Tibial artery (tissue), 4 donors: ENCODE data around the gene ROBO1.

Experiments used
- DNase-seq, 2 donors: peaks; one replicate each; pipeline ENCODE4 v3.0.0-alpha.2; 2019
- H3K27ac ChIP-seq, 2 donors: fragments of 200-600 bp; sonication (generic) in 1 of 2; 1 replicate in 1 of 2; 2 replicates in 1 of 2; pipeline ENCODE4 v1.5.1; 2018 to 2019; ENCODE audit warnings: mild to moderate bottlenecking in 1 of 2
- H3K27me3 ChIP-seq, 2 donors: fragments of 200-600 bp; sonication (generic) in 1 of 2; one replicate each; pipeline versions ENCODE4 v1.5.1 to v1.6.0; 2016 to 2019
- H3K36me3 ChIP-seq, 3 donors: fragments of 200-600 bp; sonication (generic) in 2 of 3; one replicate each; pipeline ENCODE4 v1.5.1; 2016 to 2019; ENCODE audit warnings: mild to moderate bottlenecking in 2 of 3
- H3K4me1 ChIP-seq, 4 donors: fragments of 200-600 bp; sonication (generic) in 2 of 4; 1 replicate in 3 of 4; 2 replicates in 1 of 4; pipeline ENCODE4 v1.5.1; 2016 to 2019
- H3K4me3 ChIP-seq, 2 donors: fragments of 200-600 bp; sonication (generic) in 1 of 2; 1 replicate in 1 of 2; 2 replicates in 1 of 2; pipeline ENCODE4 v1.5.1; 2018 to 2019; ENCODE audit warnings: mild to moderate bottlenecking in 2 of 2
- H3K9me3 ChIP-seq, 3 donors: fragments of 200-600 bp; sonication (generic) in 1 of 3; one replicate each; pipeline ENCODE4 v1.5.1; 2016 to 2019
- CTCF ChIP-seq, 2 experiments: fragments of 200-600 bp in 1 of 2; fragments of 450-650 bp in 1 of 2; IDR thresholded peaks; one replicate each; pipeline ENCODE4 v1.5.1; 2017 to 2019; ENCODE audit warnings: antibody characterized with exemption in 2 of 2, mild to moderate bottlenecking in 1 of 2, moderate library complexity in 1 of 2
- intact Hi-C: fragments of 100-400 bp; cut with DNase I; formaldehyde crosslinking; loops from one replicate; pipeline ENCODE4 v1.15.0; 2023; ENCODE audit warnings: low total_unique reads

ROBO1 gene

GRCh38 chr3:78562328-78562727 lies 1205.5 kb downstream of the ROBO1 start:
- Histone ChIP-seq H3K4me3 (no peak overlapping the region), H3K4me1 (no peaks in the 10 kb centered on the region), H3K36me3 (no peaks in the 10 kb centered on the region), H3K27ac (no peak overlapping the region), H3K9me3 (no peaks in the 10 kb centered on the region), H3K27me3 (no peaks in the 10 kb centered on the region)
- TF ChIP-seq CTCF (IDR thresholded peaks at IDR 0.05) = no peak
- no peak for DNase-seq
- intact Hi-C loops = no loop called here
